Stimulated activated CD8-positive, alpha-beta memory T cell treated with anti-CD3 and anti-CD28 coated beads, Interleukin-4, amount 100 ng/mL, for 24 hours (primary cell): ENCODE results near the gene PRKG1.
"Not testable (repeated sequence)": the region's sequence is repeated elsewhere in the genome, so short reads cannot be mapped to it uniquely, and the experiment has no call there.

Source experiments
- DNase-seq: peaks from one replicate; pipeline ENCODE4 v3.0.0-alpha.2; 2020; ENCODE audit warnings: low read depth

The PRKG1 gene

DNA sequence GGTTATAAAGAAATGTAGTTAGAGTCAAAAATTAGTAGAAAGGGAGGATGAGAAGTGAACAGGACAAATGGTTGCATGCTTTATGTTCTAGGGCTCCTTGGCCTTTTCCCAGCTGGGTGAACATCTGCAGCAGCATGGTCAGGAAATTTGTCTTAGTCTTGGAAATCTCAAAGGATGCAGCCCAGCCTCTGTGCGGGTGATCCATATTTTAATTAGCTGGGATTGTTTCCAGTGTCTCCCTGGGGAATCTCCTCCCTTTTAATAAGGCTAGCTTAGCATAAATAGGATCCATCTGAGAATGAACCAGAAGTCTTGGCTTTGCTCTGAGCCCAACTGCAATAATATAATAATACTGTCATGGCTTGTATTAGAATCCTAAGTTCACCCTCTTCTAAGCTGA is 198.3 kb downstream of the PRKG1 start:
- DNase-seq: no peak

DNA sequence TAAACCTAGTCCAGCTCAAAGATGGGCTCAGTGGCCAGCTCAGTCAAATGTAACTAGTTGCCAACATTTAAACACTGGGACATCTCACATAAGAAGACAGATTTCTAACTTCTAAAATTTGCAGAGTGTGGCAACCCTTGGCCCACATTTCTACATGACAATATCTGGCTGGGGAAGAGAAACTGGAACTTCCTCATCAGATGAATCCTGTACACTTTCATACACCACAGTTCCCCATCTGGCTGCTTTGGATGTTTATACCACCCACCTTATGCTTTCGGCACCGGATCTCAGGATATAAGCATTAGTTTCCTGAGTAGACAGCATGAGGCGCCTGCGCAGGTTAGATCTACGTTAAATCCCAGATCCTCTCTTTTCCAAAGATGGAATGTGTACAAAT is 199.3 kb downstream of the PRKG1 start:
- no peak for DNase-seq

- DNase-seq: not testable (repeated sequence)
Observed at GRCh38 chr10:51276097-51276496, 201.8 kb downstream of the PRKG1 start.

- not testable (repeated sequence) for DNase-seq
Observed at GRCh38 chr10:51281387-51281786, 207.1 kb downstream of the PRKG1 start.

GRCh38 chr10:51285601-51286000 is 211.3 kb downstream of the PRKG1 start:
- DNase-seq: no peak

- no peak for DNase-seq
Observed at GRCh38 chr10:51288511-51288910, 214.2 kb downstream of the PRKG1 start.

DNA sequence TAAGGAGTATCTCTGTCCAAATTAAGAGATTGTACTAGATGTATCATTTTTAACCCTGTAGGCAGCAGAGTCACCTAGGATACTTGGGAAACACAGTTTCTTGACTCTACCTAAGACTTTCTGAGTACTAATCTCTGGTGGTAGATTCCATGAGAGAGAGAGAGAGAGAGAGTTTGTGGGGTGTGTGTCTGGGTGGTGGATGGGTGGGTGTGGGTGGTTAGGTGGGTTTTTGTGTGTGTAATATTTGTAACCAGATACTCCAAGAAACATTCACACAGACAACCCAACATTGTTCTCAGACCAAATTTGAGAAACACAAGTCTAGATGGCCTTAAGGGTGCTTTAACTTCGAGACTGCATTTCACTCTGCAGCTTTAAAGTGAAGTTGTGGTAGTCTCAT is 215.2 kb downstream of the PRKG1 start:
- no peak for DNase-seq

DNA sequence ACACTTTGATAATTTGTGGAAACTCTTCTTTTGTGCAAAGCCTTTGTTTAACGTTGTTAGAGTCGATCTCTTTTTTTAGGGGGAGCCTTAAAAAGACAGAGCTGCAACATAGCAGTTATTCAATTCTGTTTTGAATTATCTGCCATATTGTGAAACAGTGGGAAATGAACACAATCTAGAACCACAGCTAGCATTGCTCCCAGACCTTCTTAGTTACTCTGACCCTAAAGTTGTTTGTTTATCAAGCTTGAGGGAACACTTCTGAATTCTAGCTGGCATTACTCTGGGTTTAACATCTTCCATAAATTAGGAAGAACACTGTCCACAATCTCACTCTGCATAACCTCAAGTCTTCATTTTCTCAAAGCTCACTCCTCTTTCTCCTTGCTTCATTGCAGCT is 217.7 kb downstream of the PRKG1 start:
- no peak for DNase-seq

- DNase-seq: no peak
Observed at GRCh38 chr10:51297438-51297837, 223.2 kb downstream of the PRKG1 start.

- DNase-seq: no peak
Observed at GRCh38 chr10:51300617-51301304, 226.5 kb downstream of the PRKG1 start.

DNA sequence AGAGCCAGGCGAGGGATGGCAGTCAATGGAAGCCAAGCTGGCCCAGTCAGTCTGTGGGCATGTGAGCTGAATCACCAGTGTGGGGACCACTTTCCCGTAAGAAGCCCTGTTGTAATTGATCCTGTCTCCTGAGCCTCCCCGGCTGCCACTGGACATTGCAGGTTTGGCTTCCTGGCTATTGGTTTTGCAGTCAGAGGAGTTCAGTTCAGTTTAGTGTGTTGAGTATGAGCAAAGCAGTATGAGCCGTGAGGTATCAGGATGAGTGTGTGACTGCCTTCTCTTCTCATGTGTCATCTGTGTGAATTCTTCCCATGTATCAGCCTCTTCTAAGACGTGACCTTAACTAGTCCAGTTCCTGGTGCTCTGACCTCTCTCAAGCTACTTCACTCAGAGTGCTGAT is 227.4 kb downstream of the PRKG1 start:
- no peak for DNase-seq

- no peak for DNase-seq
Observed at GRCh38 chr10:51302316-51302715, 228.0 kb downstream of the PRKG1 start.

- no peak for DNase-seq
Observed at GRCh38 chr10:51308116-51308515, 233.8 kb downstream of the PRKG1 start.

DNA sequence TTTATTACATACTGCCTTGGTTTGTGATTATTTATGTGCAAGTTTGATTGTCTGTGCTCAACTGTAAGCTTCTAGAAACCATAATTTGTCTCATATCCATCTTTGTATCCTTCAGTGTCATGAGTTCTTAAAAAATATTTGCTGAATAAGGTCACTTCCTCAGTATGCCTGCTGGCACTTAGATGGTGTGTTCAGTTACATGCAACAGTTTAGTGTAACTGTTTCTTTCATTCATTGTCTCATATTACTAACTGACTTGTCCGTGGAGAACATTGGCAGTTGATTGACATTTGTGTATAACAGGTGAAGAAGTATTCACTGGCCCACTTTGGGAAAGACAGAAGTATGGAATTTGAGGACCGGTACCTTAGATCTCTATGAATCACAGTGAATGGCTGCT is 236.9 kb downstream of the PRKG1 start:
- no peak for DNase-seq

DNA sequence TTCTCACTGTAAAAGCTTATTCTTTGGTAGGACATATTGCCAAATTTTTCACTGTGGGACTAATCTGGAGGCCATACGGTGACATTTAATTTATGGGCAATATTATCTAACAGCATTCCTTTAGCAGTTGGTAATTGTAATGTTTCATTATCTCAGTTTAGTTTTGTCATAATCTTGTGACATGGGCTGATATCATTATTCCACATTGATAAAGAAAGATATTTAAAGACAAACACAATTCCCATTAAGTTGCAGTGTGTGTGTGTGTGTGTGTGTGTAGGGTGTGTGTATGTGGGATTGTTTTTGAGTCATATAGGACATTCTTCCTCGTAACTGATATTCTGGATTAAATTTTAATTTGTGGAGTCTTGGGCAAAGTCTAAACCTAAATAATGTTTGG is 238.5 kb downstream of the PRKG1 start:
- no peak for DNase-seq

GRCh38 chr10:51313251-51313650 is 239.0 kb downstream of the PRKG1 start:
- DNase-seq: no peak

DNA sequence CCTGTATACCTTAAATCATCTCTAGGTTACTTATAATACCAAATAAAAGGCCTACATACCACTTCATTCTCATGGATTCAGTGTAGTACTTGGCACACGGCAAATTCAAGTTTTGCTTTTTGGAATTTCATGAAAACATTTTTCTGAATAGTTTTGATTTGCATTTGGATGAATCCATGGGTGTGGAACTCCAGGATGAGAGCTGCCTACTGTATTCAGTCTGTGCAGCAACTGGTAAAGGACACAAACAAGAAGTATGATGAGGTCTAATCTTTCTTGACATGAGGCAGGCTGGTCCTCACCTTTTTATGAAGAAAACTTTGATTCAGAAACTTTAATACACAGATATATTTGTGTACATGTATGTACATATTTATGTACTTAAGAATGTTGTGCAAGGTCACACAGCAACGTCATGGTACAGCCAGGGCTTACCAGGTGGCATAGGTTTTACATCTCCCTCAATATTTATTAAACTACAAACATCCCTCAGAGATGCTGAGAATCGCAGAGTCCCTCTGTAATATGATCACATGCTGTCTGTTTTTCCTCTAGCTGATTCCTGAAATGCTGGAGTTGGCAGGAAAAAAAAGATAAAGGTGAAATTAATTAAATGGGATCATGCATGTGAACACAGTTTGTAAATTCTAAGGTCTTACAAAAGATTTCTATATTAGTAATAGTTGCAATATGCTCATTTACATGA is 239.6 kb downstream of the PRKG1 start:
- DNase-seq: no peak

DNA sequence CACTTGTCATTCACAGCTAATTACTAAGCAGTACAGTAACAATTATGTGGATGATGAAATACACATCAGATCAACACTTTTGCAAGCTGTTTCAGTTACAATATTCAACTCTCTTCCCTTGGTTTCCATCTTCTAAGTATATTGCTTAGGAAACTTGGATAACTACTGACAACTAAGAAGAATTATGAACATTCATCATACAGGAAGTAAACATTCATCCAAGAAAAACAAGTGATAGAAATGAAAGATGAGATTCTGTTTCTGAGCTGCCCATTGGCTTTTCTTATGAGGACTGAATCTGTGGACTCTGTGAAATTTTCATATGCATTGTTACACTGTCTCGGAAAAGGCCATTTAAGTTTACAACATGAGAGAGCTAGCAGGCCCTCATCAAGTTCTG is 240.2 kb downstream of the PRKG1 start:
- DNase-seq: no peak

- DNase-seq: no peak
Observed at GRCh38 chr10:51318399-51319172, 244.3 kb downstream of the PRKG1 start.

GRCh38 chr10:51319173-51319435 is 244.8 kb downstream of the PRKG1 start:
- DNase-seq: no peak

GRCh38 chr10:51321300-51321699 is 247.0 kb downstream of the PRKG1 start:
- DNase-seq: no peak

DNA sequence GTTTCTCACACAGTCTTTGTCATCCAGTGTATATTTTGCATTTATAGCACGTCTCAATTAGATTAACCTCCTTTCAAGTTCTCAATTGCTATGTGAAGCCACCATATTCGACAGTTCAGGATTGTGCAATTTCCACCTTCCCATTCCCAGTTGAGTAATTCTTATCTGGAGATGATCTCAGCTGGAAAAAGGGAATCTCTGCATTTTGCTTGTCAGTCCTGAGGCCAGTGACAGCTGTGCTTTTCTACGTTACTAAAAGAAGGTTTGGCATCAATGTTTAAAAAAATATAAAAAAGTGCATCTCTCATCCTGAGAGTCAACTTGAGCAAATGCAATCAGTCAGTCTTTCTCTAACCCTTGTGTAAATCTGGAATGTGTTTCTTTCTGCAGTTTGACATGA is 247.7 kb downstream of the PRKG1 start:
- DNase-seq: no peak

GRCh38 chr10:51325649-51326048 is 251.4 kb downstream of the PRKG1 start:
- no peak for DNase-seq
